CD4-positive, alpha-beta T cell treated with Interferon alpha-2 for 1 hour (primary cell): ENCODE data around the gene ZMIZ1.

ENCODE experiments used
- DNase-seq, 2 donors: peaks; one replicate each; pipeline ENCODE4 v3.0.0-alpha.2; 2020 to 2022

ZMIZ1 gene

GRCh38 chr10:79254333-79255006 is 185.7 kb downstream of the ZMIZ1 start:
- DNase-seq = no peak

GRCh38 chr10:79255007-79255507 is 186.3 kb downstream of the ZMIZ1 start:
- DNase-seq = no peak

GRCh38 chr10:79256264-79256806 is 187.6 kb downstream of the ZMIZ1 start:
- DNase-seq = no peak

DNA sequence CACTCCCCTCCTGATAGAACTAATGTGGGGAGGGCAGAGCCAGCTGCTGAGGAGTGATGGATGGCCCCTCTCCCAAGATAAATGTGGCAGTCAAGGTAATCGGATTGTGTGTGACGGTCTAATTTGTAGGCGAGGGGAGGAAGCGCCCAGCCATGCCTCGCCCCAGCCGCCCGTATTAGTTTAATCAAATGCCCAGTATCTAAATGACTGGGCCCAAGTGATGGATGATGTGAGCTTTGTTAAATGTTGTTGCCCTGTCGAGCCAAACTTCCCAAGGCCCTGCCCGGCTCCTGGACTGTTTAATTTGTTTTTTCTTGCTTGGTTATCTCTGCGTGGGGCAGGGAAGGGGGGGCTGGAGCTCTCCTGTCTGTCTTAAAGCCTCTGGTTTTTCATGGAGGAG is 190.1 kb downstream of the ZMIZ1 start:
- no peak for DNase-seq

DNA sequence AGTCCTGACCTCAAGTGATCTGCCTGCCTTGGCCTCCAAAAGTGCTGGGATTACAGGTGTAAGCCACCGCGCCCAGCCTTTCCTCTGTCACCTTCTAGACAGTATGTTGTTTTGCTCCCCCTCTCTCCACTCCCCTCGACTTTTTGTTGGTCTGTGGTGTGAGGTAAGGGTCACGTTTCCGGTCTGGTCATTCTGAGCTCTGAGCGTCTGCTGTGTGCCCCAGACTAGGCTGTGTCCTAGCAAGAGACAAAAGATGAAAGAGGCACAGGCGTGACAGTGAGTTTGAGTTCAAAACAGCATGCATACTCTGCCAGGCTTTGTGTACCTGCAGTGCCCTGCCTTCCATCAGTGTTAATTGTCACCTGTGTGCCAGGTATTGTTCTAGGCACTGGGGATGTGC is 191.1 kb downstream of the ZMIZ1 start:
- no peak for DNase-seq

DNA sequence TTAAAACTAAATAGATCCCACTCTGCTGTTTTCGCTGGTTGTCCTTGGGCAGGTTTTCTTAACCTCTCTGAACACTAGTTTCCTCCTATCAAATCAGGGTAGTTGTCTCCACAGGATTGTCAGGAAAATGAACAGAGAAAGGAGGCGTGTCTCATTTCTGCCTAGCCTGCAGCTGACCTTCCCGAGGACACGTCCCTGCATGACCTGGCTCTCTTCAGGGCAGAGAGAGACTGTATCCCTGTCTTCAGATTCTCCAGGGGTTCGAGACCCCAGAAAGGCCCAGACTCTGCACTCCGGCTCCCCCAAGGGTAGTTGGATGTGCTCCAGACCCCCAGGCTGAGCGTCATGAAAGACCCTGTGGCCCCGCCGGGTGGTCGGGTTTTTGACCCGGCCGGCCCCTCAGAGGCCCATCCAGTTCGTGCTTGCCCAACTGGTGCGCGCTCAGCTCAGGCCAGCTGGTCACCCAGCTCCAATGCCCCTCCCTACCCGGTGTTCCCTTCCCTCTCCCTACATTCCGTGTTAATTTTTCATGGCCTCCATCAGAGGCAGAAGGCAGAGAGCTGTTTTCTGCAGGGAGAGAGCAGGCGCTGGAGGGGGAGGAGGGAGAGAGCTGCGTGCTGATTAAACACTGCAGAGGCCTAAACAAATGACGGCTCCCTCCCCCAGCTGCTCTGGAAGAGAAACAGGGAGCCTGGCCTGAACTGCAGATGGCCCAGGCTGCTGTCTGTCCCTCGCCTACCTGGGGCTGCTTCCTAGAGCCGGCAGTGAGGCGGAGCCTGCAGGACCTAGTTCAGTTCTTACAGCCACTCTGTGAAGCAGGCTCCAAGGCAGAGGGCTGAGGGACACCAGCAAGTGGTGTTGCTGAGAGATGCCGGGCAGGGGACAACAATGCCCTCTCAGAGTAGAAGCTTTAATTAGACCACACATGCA is 192.3 kb downstream of the ZMIZ1 start:
- DNase-seq = no peak

- DNase-seq = no peak
These were observed 193.4 kb downstream of the ZMIZ1 start for GRCh38 chr10:79262131-79262530.

- no peak for DNase-seq
These were observed 194.4 kb downstream of the ZMIZ1 start for GRCh38 chr10:79262959-79263746.

DNA sequence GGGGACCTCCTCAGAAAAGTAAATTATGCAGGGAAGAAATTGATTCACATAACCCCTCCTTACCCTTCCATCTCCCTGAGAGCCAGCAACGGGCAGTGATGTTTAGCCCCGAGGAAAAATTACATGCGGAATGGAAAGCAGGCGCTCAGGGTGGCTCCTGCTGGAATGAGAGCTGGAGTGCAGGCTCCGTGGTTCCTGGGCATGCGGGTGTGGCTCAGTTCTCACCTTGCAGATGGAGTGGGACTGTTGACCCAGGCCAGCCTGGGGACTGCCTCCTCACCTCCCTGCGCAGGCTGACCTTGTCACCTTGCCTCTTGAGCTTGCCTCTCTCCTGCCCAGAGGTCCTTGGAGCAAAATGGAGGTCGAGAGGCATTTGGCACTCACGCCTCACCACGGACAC is 195.2 kb downstream of the ZMIZ1 start:
- DNase-seq = no peak

DNA sequence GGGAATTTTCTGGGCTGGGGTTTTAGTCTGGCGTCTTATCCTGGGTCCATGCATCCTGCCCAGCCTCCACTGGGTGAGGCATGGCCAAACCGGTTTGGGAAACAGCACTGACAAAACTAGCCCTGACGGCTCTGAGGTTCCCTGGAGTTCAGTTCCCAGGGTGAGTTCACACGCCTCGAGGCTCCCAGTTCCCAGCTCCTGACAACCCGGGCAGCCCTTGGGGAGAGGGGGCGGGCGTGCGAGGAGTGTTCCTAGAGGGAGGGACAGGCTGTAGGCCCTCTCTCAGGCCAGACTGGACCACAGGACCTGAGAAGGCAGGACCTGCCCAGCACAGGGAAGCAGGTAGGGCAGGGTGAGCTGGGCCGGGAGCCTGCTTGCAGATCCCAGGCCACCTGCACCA is 196.2 kb downstream of the ZMIZ1 start:
- DNase-seq = no peak

DNA sequence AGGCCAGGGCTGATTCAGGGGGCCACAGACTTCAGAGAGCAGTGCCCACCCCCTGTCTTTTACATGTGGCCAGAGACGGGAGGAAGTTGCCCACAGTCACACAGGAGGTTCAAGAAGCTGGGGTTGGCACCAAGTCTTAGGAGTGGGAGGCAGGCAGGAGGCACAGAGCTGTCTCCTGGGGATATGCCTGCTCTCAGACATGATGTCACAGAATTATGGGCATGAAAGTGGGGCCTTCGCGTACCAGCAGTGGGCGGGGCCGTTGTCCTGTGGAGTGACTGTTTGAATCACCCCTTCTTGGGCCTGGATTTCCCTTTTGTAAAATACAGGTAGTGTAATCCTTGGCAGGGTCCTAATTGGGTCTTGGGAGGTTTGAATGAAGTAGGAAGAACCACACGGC is 197.3 kb downstream of the ZMIZ1 start:
- peak in 1 of 2 donors; percentile 42 for DNase-seq

GRCh38 chr10:79266543-79267312 is 198.0 kb downstream of the ZMIZ1 start:
- peak; percentile 30 to 70 for DNase-seq

- no peak for DNase-seq
These were observed 198.7 kb downstream of the ZMIZ1 start for GRCh38 chr10:79267499-79267898.

- DNase-seq = no peak
These were observed 199.4 kb downstream of the ZMIZ1 start for GRCh38 chr10:79268161-79268601.

DNA sequence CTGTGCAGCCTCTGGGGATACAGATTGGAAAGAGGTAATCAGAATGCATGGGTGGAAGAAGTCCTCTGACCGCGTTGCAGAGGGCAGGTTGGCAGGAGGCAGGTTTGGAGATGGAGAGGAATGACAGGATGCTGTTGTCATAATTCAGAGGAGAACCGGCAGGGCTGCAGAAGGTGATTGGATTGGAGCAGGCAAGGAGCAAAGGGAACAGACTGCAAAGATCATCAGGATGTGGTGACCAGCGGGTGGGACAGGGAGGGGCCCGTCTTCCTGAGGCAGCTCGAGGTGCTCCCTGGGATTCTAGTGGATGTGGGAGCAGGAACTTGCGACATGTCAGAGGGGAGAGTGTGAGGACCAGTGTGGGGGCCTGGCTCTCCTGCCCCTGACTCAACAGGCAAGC is 200.0 kb downstream of the ZMIZ1 start:
- no peak for DNase-seq

DNA sequence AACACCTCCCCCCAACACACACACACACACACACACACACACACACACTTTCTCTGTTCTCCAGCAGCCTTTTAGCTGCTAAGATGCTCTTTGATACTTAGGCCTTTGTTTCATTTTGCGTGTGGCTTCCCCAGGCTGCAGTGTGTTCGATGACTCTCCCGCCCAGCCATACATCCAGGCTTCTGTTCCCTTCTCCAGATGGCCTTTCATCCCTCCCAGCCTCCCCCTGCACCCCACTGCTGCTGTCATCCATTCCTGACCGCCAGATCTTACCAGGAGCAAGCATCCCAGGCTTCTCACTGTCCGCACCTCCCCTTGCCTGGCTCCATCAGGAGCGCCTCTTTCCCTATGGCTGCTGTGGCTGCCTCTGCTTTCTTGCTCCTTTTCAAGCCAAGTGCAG is 200.7 kb downstream of the ZMIZ1 start:
- DNase-seq = no peak

- no peak for DNase-seq
These were observed 201.2 kb downstream of the ZMIZ1 start for GRCh38 chr10:79269969-79270368.

GRCh38 chr10:79270466-79271246 is 201.9 kb downstream of the ZMIZ1 start:
- DNase-seq = peak in 1 of 2 donors; percentile 27

- no peak for DNase-seq
These were observed 203.6 kb downstream of the ZMIZ1 start for GRCh38 chr10:79272353-79272752.

DNA sequence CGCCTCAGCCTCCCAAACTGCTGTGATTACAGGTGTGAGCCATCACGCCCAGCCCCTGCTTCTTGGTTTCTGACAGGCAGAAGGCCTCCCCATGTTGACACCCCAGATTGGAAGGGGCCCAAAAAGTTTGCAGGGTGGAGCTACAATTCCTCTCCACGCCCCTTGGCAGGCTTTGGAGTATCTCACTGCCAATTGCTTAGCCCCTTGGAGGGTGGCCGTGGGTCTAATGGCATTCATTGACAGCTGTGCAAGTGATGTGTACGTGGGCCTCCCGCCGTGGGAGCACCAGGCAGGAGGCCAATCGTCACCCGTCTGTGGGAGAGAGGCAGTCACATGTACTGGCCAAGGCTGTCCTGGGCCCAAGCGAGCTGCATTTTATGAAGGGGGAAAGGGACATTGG is 204.8 kb downstream of the ZMIZ1 start:
- DNase-seq = no peak
